Measurements from ENCODE around the gene DRC1. TPM values are rescaled to one million over a fixed set of nuclear protein-coding genes. Genes with fewer than 3 reads are reported as not detected.

The DRC1 gene
- total RNA-seq, 1 experiment from 2014 or later, result not detected

Other genes starting within 250 kb of the DRC1 start
- gene GAREM2, start 228.8 kb upstream of the DRC1 start, total RNA-seq (2014; rRNA removed; shearing (Covaris generic)), result 8.6 and 12.8 TPM in 2 replicates
- gene HADHA, start 157.3 kb upstream of the DRC1 start, total RNA-seq (2014; rRNA removed; shearing (Covaris generic)), result 184 and 219 TPM in 2 replicates
- 17.8 and 30.6 TPM in 2 replicates for gene HADHB, start 157.0 kb upstream of the DRC1 start, total RNA-seq (2014; rRNA removed; shearing (Covaris generic))
- gene SELENOI, start 55.8 kb upstream of the DRC1 start, total RNA-seq (2014; rRNA removed; shearing (Covaris generic)), result 9.2 and 15.2 TPM in 2 replicates
- 0.47 TPM in 1 of 2 replicates, not detected in the other for gene ADGRF3, start 55.1 kb upstream of the DRC1 start, total RNA-seq (2014; rRNA removed; shearing (Covaris generic))
- 0.49 and 9.3 TPM in 2 replicates for gene OTOF, start 76.2 kb downstream of the DRC1 start, total RNA-seq (2014; rRNA removed; shearing (Covaris generic))
- gene CIB4, start 239.4 kb downstream of the DRC1 start, total RNA-seq (2014; rRNA removed; shearing (Covaris generic)), result not detected in 2 replicates